PC-9 (cell line): Measurements from ENCODE around the gene MUC5AC.
"Not testable (repeated sequence)": the region's sequence is repeated elsewhere in the genome, so short reads cannot be mapped to it uniquely, and the experiment has no call there.

Experiments
- EZH2 ChIP-seq: fragments of 200-600 bp; sonication (generic); IDR thresholded peaks from 2 replicates; pipeline ENCODE4 v1.8.0; 2017; ENCODE audit warnings: antibody characterized with exemption, low read depth
- TF ChIP-seq, protein P1 (sequence below): fragments of 200-600 bp; sonication (generic); conservative IDR thresholded peaks from 2 replicates; pipeline ENCODE4 v1.6.1; 2017; ENCODE audit warnings: mixed run types, antibody characterized with exemption, mild to moderate bottlenecking, moderate library complexity

DNA sequence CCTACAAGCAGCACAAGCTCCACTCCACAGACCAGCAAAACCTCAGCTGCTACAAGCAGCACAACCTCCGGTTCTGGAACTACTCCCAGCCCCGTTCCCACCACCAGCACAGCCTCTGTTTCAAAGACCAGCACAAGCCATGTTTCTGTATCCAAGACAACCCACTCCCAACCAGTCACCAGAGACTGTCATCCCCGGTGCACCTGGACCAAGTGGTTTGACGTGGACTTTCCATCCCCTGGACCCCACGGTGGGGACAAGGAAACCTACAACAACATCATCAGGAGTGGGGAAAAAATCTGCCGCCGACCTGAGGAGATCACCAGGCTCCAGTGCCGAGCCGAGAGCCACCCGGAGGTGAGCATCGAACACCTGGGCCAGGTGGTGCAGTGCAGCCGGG lies 32.1 kb downstream of the MUC5AC start:
- TF ChIP-seq, protein P1, sequence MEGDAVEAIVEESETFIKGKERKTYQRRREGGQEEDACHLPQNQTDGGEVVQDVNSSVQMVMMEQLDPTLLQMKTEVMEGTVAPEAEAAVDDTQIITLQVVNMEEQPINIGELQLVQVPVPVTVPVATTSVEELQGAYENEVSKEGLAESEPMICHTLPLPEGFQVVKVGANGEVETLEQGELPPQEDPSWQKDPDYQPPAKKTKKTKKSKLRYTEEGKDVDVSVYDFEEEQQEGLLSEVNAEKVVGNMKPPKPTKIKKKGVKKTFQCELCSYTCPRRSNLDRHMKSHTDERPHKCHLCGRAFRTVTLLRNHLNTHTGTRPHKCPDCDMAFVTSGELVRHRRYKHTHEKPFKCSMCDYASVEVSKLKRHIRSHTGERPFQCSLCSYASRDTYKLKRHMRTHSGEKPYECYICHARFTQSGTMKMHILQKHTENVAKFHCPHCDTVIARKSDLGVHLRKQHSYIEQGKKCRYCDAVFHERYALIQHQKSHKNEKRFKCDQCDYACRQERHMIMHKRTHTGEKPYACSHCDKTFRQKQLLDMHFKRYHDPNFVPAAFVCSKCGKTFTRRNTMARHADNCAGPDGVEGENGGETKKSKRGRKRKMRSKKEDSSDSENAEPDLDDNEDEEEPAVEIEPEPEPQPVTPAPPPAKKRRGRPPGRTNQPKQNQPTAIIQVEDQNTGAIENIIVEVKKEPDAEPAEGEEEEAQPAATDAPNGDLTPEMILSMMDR, result not testable (repeated sequence)
- TF ChIP-seq EZH2, result not testable (repeated sequence)
